ENCODE results near the gene SLC25A34.

- TF ChIP-seq EZH2 (IDR thresholded peaks at IDR 0.05) (no peak), POLR2AphosphoS5 (IDR thresholded peaks at IDR 0.05; ENCODE audit: borderline replicate concordance, low read depth, low read length) (no peak), FOXP2 (optimal IDR thresholded peaks at IDR 0.05; ENCODE audit: control extremely low read depth, extremely low read length, insufficient read depth) (no peak)
Measured at GRCh38 chr1:15775706-15776105, 39.6 kb downstream of the SLC25A34 start.

Measured in SK-N-MC (cell line).